Measurements from ENCODE around the gene AUP1.

DNA sequence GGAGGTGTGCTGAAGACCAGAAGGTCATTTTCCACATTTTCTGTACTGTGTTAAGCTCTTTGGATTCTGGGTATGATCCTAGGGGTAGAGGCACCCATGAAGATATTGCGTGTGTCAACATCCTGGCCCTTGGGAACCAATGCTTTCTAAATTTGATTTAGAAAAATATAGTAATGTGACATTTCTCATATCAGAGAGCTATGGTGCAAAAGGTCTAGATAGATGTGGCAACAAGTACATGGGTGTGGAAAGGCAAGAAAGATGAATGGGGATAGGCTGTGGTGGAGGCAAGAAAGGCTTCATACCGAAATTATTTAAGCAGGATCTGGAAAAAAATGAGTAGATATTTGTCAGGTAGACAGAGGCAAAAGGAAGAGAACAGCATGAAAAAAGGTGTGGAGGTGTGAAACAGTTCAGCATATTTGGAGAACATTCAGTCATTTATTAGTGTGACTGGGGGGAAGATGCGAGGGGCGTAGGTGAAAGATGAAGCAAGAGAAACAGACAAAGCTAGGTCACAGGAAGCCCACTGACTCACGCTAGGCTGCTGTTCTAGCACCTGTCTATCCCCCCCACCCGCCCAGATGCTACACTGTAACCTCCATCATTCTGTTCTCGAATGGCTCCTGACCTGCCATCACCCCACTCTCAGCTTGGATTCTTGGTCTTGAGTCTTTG, 36.7 kb upstream of the AUP1 start:
- no peak for TF ChIP-seq PKNOX1 (IDR thresholded peaks at IDR 0.05)
- TF ChIP-seq ARNT (IDR thresholded peaks at IDR 0.05), result no peak
- TF ChIP-seq FOXM1 (IDR thresholded peaks at IDR 0.05; ENCODE audit: borderline replicate concordance), result no peak
- no peak for TF ChIP-seq SP1 (IDR thresholded peaks at IDR 0.05)
- no peak for TF ChIP-seq L3MBTL2 (conservative IDR thresholded peaks at IDR 0.05)
- TF ChIP-seq FOXA1 (IDR thresholded peaks at IDR 0.05), result no peak
- no peak for TF ChIP-seq TARDBP (IDR thresholded peaks at IDR 0.05)
- TF ChIP-seq ELF4 (IDR thresholded peaks at IDR 0.05), result no peak
